ENCODE results near the gene MAN2B1.

MAN2B1 gene

GRCh38 chr19:12675399-12675798 lies 8.9 kb upstream of the MAN2B1 start:
- TF ChIP-seq CTCF (conservative IDR thresholded peaks at IDR 0.05; ENCODE audit: low read length) (no peak), EZH2phosphoT487 (IDR thresholded peaks at IDR 0.05; ENCODE audit: borderline replicate concordance) (no peak)
- peaks cover 53% of the 10 kb centered on the region; the same call in 1 of the 2 replicates for H3K36me3 ChIP-seq (ENCODE audit: insufficient read depth, low read length)

GRCh38 chr19:12672744-12673143 lies 6.2 kb upstream of the MAN2B1 start:
- TF ChIP-seq CTCF (conservative IDR thresholded peaks at IDR 0.05; ENCODE audit: low read length) (no peak), EZH2phosphoT487 (IDR thresholded peaks at IDR 0.05; ENCODE audit: borderline replicate concordance) (no peak)
- Histone ChIP-seq H4K20me1 (ENCODE audit: insufficient read depth, low read length, poor library complexity, severe bottlenecking) (peaks cover 17% of the 10 kb centered on the region), H3K36me3 (ENCODE audit: insufficient read depth, low read length) (peaks cover 36% of the 10 kb centered on the region; the same call in 1 of the 2 replicates)

More at GRCh38 chr19:12675399-12675798, 8.9 kb upstream of the MAN2B1 start:
- Histone ChIP-seq H4K20me1 (ENCODE audit: insufficient read depth, low read length, poor library complexity, severe bottlenecking) (peaks cover 16% of the 10 kb centered on the region), H3K4me2 (ENCODE audit: low read depth, low read length, poor library complexity, severe bottlenecking) (no peak overlapping the region), H3F3A (ENCODE audit: low read depth) (no peaks in the 10 kb centered on the region), H3K27me3 (ENCODE audit: insufficient read depth, low read length, poor library complexity, severe bottlenecking) (no peaks in the 10 kb centered on the region), H3K9me3 (ENCODE audit: insufficient read depth, low read depth, low read length) (no peaks in the 10 kb centered on the region), H3K4me3 (ENCODE audit: low read length, poor library complexity, severe bottlenecking) (no peak overlapping the region), H3K9ac (ENCODE audit: low read depth, low read length, poor library complexity, severe bottlenecking) (no peak overlapping the region), H2AFZ (ENCODE audit: low read length) (no peak overlapping the region), H3K4me1 (ENCODE audit: insufficient read depth, low read length, poor library complexity, severe bottlenecking) (peaks cover 8% of the 10 kb centered on the region), H3K79me2 (ENCODE audit: insufficient read depth, low read length) (peaks cover 21% of the 10 kb centered on the region), H3K9me2 (replicated peaks; ENCODE audit: low read depth, low read length) (no peaks in the 10 kb centered on the region)

GRCh38 chr19:12670159-12670928 lies 3.8 kb upstream of the MAN2B1 start:
- Histone ChIP-seq H3K4me1 (ENCODE audit: insufficient read depth, low read length, poor library complexity, severe bottlenecking) (peaks cover 25% of the 10 kb centered on the region), H3K4me2 (ENCODE audit: low read depth, low read length, poor library complexity, severe bottlenecking) (peak overlapping the region; percentile 89), H2AFZ (ENCODE audit: low read length) (peak overlapping the region; percentile 90; the same call in 1 of the 2 replicates), H3K9ac (ENCODE audit: low read depth, low read length, poor library complexity, severe bottlenecking) (peak overlapping the region; percentile 89), H3K9me3 (ENCODE audit: insufficient read depth, low read depth, low read length) (no peaks in the 10 kb centered on the region), H3K36me3 (ENCODE audit: insufficient read depth, low read length) (peaks cover 17% of the 10 kb centered on the region; the same call in 1 of the 2 replicates), H3K79me2 (ENCODE audit: insufficient read depth, low read length) (peaks cover 38% of the 10 kb centered on the region), H3F3A (ENCODE audit: low read depth) (no peaks in the 10 kb centered on the region), H4K20me1 (ENCODE audit: insufficient read depth, low read length, poor library complexity, severe bottlenecking) (peaks cover 13% of the 10 kb centered on the region), H3K27me3 (ENCODE audit: insufficient read depth, low read length, poor library complexity, severe bottlenecking) (no peaks in the 10 kb centered on the region), H3K9me2 (replicated peaks; ENCODE audit: low read depth, low read length) (no peaks in the 10 kb centered on the region), H3K4me3 (ENCODE audit: low read length, poor library complexity, severe bottlenecking) (peak overlapping the region; percentile 79)
- TF ChIP-seq EZH2phosphoT487 (IDR thresholded peaks at IDR 0.05; ENCODE audit: borderline replicate concordance) (no peak), CTCF (conservative IDR thresholded peaks at IDR 0.05; ENCODE audit: low read length) (no peak)

More at GRCh38 chr19:12672744-12673143, 6.2 kb upstream of the MAN2B1 start:
- Histone ChIP-seq H3K4me2 (ENCODE audit: low read depth, low read length, poor library complexity, severe bottlenecking) (no peak overlapping the region), H2AFZ (ENCODE audit: low read length) (no peak overlapping the region), H3K9me3 (ENCODE audit: insufficient read depth, low read depth, low read length) (no peaks in the 10 kb centered on the region), H3K79me2 (ENCODE audit: insufficient read depth, low read length) (peaks cover 25% of the 10 kb centered on the region), H3K9me2 (replicated peaks; ENCODE audit: low read depth, low read length) (no peaks in the 10 kb centered on the region), H3K4me1 (ENCODE audit: insufficient read depth, low read length, poor library complexity, severe bottlenecking) (peaks cover 11% of the 10 kb centered on the region), H3K4me3 (ENCODE audit: low read length, poor library complexity, severe bottlenecking) (no peak overlapping the region), H3F3A (ENCODE audit: low read depth) (no peaks in the 10 kb centered on the region), H3K27me3 (ENCODE audit: insufficient read depth, low read length, poor library complexity, severe bottlenecking) (no peaks in the 10 kb centered on the region), H3K9ac (ENCODE audit: low read depth, low read length, poor library complexity, severe bottlenecking) (no peak overlapping the region)
